ENCODE results near the gene MTFMT. TPM values are rescaled to one million over a fixed set of nuclear protein-coding genes. Genes with fewer than 3 reads are reported as not detected.

Gene MTFMT
- total and polyA plus RNA-seq, 2 donors: 9.6 to 9.7 TPM

DNA sequence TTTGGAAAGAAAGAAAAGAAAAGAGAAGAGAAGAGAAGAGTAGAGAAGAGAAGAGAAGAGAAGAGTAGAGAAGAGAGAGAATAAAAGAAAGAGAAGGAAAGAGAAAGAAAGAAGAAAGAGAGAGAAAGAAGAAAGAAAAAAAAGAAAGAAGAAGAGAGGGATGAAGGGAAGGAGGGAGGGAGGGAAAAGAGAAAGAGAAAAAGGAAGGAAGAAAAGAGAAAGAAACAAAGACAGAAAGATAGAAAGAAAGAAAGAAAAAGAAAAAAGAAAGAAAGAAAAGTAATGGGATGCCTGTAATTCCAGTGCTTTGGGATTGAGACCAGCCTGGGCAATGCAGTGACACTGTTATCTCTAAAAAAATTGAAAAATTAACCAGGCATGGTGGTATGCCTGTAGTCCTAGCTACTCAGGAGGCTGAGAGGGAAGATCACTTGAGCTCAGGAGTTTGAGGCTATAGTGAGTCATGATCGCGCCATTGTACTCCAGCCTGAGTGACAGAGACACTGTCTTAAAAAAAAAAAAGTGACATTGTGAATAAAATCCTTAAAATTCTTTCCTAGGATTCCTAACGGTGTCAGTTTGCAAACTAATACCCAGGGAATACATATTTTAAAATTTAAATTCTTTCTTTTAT, 36.7 kb upstream of the MTFMT start:
- no peak for DNase-seq (ENCODE audit: low read depth in 6 of 9, low spot score in 9 of 9)
- H3K4me3 ChIP-seq (ENCODE audit: low read length in 2 of 2): no peak overlapping the region
- H3K27ac ChIP-seq (ENCODE audit: low read depth in 1 of 2, low read length in 1 of 2): no peak overlapping the region
- H3K36me3 ChIP-seq (ENCODE audit: control insufficient read depth in 2 of 2, insufficient read depth in 2 of 2, low read length in 1 of 2): no peaks in the 10 kb centered on the region
- no peaks in the 10 kb centered on the region for H3K9me3 ChIP-seq (ENCODE audit: control insufficient read depth in 2 of 2, insufficient read depth in 1 of 2, low read length in 1 of 2)
- peaks cover 30 to 48% of the 10 kb centered on the region in 2 donors for H3K27me3 ChIP-seq (ENCODE audit: control insufficient read depth in 2 of 2, insufficient read depth in 1 of 2, low read length in 1 of 2)
- 85% methylated on average over 3 of the region's 3 CpGs for WGBS
- no peaks in the 10 kb centered on the region for H3K4me1 ChIP-seq (ENCODE audit: control insufficient read depth in 2 of 2, insufficient read depth in 2 of 2, low read length in 2 of 2)

DNA sequence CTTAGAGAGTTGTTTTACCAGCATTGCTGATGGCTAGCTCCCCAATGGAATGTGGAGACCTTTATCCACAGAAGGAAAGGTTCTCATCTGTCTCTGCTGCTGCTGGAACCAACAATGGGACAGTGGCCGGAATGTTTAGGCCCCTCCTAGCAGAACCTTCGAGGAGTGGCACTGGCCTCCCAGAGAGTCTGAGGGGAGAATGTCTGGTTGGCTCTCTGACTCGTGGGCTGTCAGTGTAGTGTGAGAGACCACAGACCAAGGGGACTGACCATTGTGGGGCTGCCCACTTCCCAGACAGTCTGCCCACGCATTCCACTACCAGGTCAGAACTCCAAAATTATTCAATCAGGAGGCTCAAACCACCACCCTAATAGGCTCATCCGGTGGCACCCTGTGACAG, 33.3 kb upstream of the MTFMT start:
- Histone ChIP-seq H3K4me1 (ENCODE audit: control insufficient read depth in 2 of 2, insufficient read depth in 2 of 2, low read length in 2 of 2) (no peaks in the 10 kb centered on the region), H3K27ac (ENCODE audit: low read depth in 1 of 2, low read length in 1 of 2) (no peak overlapping the region), H3K36me3 (ENCODE audit: control insufficient read depth in 2 of 2, insufficient read depth in 2 of 2, low read length in 1 of 2) (no peaks in the 10 kb centered on the region), H3K9me3 (ENCODE audit: control insufficient read depth in 2 of 2, insufficient read depth in 1 of 2, low read length in 1 of 2) (peaks cover 0 to 6% of the 10 kb centered on the region in 2 donors), H3K27me3 (ENCODE audit: control insufficient read depth in 2 of 2, insufficient read depth in 1 of 2, low read length in 1 of 2) (peaks cover 15 to 29% of the 10 kb centered on the region in 2 donors), H3K4me3 (ENCODE audit: low read length in 2 of 2) (no peak overlapping the region)
- no peak for DNase-seq (ENCODE audit: low read depth in 6 of 9, low spot score in 9 of 9)
- WGBS: 95% methylated on average over 5 of the region's 5 CpGs

DNA sequence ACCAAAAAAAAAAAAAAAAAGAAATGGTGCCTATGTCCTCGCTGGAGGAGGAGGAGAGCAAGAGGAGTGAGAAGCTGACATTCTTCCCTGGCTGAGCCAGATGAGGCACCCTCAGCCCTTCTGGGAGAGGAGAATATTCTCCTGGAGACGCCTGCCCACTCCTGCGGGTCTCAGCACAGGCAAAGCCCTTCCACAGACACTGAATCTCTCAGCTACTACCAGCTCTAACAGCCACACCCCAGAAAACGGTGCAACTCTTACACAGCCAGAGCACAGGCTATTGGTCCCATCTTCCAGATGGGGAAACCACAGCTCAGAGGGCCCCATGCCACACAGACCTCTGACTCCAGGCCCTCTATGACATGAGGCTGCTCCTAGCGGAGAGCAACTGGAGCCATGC, 32.6 kb upstream of the MTFMT start:
- Histone ChIP-seq H3K36me3 (ENCODE audit: control insufficient read depth in 2 of 2, insufficient read depth in 2 of 2, low read length in 1 of 2) (no peaks in the 10 kb centered on the region), H3K27ac (ENCODE audit: low read depth in 1 of 2, low read length in 1 of 2) (no peak overlapping the region), H3K4me1 (ENCODE audit: control insufficient read depth in 2 of 2, insufficient read depth in 2 of 2, low read length in 2 of 2) (no peaks in the 10 kb centered on the region), H3K4me3 (ENCODE audit: low read length in 2 of 2) (no peak overlapping the region), H3K9me3 (ENCODE audit: control insufficient read depth in 2 of 2, insufficient read depth in 1 of 2, low read length in 1 of 2) (peaks cover 0 to 6% of the 10 kb centered on the region in 2 donors), H3K27me3 (ENCODE audit: control insufficient read depth in 2 of 2, insufficient read depth in 1 of 2, low read length in 1 of 2) (peaks cover 8 to 23% of the 10 kb centered on the region in 2 donors)
- DNase-seq (ENCODE audit: low read depth in 6 of 9, low spot score in 9 of 9): no peak
- WGBS: 96% methylated on average over 5 of the region's 5 CpGs

DNA sequence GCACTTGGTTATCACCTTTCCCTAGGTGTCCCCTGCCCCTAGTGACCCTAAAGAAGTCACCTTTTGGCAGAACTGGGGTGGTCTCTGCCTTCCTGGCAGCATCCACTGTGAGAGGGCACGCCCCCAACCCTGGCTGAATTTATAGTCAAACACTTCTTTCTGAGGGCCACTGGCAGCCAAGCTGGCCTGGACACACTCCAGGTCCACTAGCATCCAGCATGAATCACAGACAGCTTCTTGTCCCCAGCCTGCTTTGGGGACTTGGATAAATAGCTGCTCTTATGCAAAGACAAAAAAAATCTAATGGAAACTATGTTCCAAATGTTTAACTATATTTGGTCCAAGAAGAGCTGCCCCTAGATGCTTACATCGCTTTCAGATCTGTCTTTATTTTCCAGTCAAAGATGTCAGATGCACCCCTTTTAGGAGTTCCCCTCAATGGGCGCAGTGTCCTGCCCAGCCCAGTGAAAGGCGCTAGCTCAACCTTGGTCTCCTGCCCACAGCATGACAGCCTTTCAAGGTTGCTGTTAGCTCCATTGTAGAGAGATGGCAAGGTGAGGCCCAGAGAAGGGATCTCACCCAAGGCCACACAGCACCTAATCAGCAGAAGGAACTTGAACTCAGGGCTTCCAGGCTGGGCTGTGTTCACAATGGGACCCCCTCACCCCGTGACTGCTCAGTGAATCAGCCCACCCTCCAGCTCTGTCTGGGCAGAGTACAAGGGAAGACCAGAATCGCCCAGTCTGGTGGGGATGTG, 31.4 kb upstream of the MTFMT start:
- H3K9me3 ChIP-seq (ENCODE audit: control insufficient read depth in 2 of 2, insufficient read depth in 1 of 2, low read length in 1 of 2): peaks cover 0 to 6% of the 10 kb centered on the region in 2 donors
- 95% methylated on average over 6 of the region's 6 CpGs for WGBS
- peaks cover 0 to 7% of the 10 kb centered on the region in 2 donors for H3K4me1 ChIP-seq (ENCODE audit: control insufficient read depth in 2 of 2, insufficient read depth in 2 of 2, low read length in 2 of 2)
- peaks cover 2 to 12% of the 10 kb centered on the region in 2 donors for H3K27me3 ChIP-seq (ENCODE audit: control insufficient read depth in 2 of 2, insufficient read depth in 1 of 2, low read length in 1 of 2)
- H3K27ac ChIP-seq (ENCODE audit: low read depth in 1 of 2, low read length in 1 of 2): no peak overlapping the region
- H3K4me3 ChIP-seq (ENCODE audit: low read length in 2 of 2): no peak overlapping the region
- DNase-seq (ENCODE audit: low read depth in 6 of 9, low spot score in 9 of 9): no peak
- no peaks in the 10 kb centered on the region for H3K36me3 ChIP-seq (ENCODE audit: control insufficient read depth in 2 of 2, insufficient read depth in 2 of 2, low read length in 1 of 2)

DNA sequence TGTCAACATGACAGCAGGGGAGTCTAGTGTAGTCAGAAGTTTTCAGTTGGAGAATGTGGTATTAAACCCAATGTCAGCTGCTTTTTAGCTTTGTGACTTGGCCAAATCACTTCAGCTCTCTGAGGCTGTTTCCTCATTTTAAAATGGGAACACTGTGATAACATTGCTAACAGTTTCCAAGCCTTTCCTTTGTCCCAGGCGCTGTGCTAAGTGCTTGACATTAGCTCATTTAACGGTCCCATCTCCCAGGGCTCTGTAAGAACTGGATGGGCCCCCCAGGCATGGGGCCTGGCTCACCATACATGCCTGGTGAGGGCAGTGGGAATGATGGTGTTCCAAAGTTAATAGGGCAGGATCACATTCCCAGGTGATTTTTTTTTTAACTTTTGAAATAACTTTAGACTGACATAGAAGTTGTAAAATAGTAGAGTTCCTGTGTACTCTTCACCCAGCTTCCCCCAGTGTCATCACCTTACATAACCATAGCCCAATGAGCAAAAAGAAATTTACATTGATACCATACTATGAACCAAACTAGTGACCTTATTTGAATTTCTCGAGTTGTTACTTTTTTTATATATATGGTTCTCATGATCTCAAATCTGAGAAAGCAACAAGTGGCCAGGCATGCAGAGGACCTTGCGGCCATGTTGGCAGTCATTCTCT, 30.6 kb upstream of the MTFMT start:
- Histone ChIP-seq H3K27ac (ENCODE audit: low read depth in 1 of 2, low read length in 1 of 2) (no peak overlapping the region), H3K4me3 (ENCODE audit: low read length in 2 of 2) (no peak overlapping the region), H3K4me1 (ENCODE audit: control insufficient read depth in 2 of 2, insufficient read depth in 2 of 2, low read length in 2 of 2) (peaks cover 0 to 13% of the 10 kb centered on the region in 2 donors), H3K36me3 (ENCODE audit: control insufficient read depth in 2 of 2, insufficient read depth in 2 of 2, low read length in 1 of 2) (no peaks in the 10 kb centered on the region), H3K9me3 (ENCODE audit: control insufficient read depth in 2 of 2, insufficient read depth in 1 of 2, low read length in 1 of 2) (peaks cover 0 to 6% of the 10 kb centered on the region in 2 donors), H3K27me3 (ENCODE audit: control insufficient read depth in 2 of 2, insufficient read depth in 1 of 2, low read length in 1 of 2) (peaks cover 0 to 4% of the 10 kb centered on the region in 2 donors)
- no peak for DNase-seq (ENCODE audit: low read depth in 6 of 9, low spot score in 9 of 9)
- WGBS: 92% methylated on average over 4 of the region's 4 CpGs

DNA sequence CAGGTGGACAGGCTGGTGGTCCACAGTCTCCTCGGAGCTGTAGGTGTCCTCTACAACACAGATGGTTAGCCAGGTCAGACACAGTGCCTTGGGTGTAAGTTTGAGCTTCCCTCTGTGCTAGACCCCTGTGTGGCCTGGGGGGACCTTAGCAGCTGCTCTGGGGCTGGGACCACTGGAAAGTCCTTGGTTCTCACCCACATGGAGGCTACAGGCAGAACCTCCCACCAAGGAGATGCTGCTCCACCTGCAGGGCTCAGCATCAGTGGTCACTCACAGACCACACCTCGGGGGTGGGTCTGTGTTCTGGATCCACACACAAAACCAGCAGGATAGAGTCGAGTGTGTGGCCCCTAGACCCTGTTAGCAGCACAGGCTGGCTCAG, 29.9 kb upstream of the MTFMT start:
- Histone ChIP-seq H3K9me3 (ENCODE audit: control insufficient read depth in 2 of 2, insufficient read depth in 1 of 2, low read length in 1 of 2) (peaks cover 0 to 8% of the 10 kb centered on the region in 2 donors), H3K27ac (ENCODE audit: low read depth in 1 of 2, low read length in 1 of 2) (no peak overlapping the region), H3K27me3 (ENCODE audit: control insufficient read depth in 2 of 2, insufficient read depth in 1 of 2, low read length in 1 of 2) (peaks cover 0 to 2% of the 10 kb centered on the region in 2 donors), H3K4me1 (ENCODE audit: control insufficient read depth in 2 of 2, insufficient read depth in 2 of 2, low read length in 2 of 2) (peaks cover 0 to 20% of the 10 kb centered on the region in 2 donors), H3K4me3 (ENCODE audit: low read length in 2 of 2) (no peak overlapping the region), H3K36me3 (ENCODE audit: control insufficient read depth in 2 of 2, insufficient read depth in 2 of 2, low read length in 1 of 2) (no peaks in the 10 kb centered on the region)
- 95% methylated on average over 3 of the region's 3 CpGs for WGBS
- no peak for DNase-seq (ENCODE audit: low read depth in 6 of 9, low spot score in 9 of 9)

DNA sequence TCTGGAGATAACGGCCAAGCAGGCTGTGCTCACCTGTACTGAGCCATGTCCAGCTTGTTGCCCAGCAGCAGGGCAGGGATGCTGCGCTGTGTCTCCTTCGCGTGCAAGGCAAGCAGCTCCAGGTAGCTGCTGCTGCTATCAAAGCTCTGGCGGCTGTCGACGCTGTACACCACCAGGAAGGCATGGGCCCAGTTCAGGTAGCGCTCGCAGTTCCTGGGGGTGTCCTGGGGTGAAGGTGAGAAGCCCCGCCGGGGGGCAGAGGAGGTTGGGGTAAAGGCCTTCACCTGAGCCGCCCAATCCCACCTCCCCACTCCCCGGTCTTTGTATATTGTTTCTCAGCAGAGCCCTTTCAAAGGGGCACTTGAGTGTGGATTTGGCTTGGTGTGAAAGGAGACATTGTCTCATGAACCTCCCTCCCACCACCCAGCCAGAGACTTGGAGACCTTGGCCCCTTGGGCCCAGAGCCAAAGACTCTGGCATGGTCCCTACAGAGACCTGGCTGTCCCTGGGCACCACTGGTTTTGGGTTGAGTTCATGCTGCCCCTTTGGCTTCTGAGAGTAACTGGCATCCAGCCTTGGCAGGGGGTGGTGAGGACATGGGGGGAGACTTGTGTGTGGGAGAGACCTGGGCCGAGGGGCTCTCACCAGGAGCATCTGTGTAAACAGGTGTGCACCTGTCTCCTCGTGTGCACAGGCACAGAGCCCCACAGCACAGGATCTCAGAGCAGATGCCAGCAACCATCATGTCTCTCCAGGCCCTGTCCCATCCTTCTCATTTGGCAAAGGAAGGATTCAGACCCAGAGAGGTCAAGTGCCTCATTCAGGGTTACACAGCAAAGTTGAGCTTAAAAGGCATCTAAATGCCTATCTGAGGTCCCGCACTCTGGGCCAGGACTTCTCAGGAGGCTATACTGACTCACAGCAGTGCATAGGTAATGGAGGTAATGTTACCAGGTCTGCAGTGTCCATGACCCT, 29.2 kb upstream of the MTFMT start:
- Histone ChIP-seq H3K4me3 (ENCODE audit: low read length in 2 of 2) (no peak overlapping the region), H3K4me1 (ENCODE audit: control insufficient read depth in 2 of 2, insufficient read depth in 2 of 2, low read length in 2 of 2) (peaks cover 0 to 20% of the 10 kb centered on the region in 2 donors), H3K9me3 (ENCODE audit: control insufficient read depth in 2 of 2, insufficient read depth in 1 of 2, low read length in 1 of 2) (peaks cover 0 to 9% of the 10 kb centered on the region in 2 donors), H3K27ac (ENCODE audit: low read depth in 1 of 2, low read length in 1 of 2) (no peak overlapping the region), H3K36me3 (ENCODE audit: control insufficient read depth in 2 of 2, insufficient read depth in 2 of 2, low read length in 1 of 2) (no peaks in the 10 kb centered on the region), H3K27me3 (ENCODE audit: control insufficient read depth in 2 of 2, insufficient read depth in 1 of 2, low read length in 1 of 2) (peaks cover 0 to under 1% of the 10 kb centered on the region in 2 donors)
- no peak for DNase-seq (ENCODE audit: low read depth in 6 of 9, low spot score in 9 of 9)
- WGBS: 90% methylated on average over 16 of the region's 16 CpGs

DNA sequence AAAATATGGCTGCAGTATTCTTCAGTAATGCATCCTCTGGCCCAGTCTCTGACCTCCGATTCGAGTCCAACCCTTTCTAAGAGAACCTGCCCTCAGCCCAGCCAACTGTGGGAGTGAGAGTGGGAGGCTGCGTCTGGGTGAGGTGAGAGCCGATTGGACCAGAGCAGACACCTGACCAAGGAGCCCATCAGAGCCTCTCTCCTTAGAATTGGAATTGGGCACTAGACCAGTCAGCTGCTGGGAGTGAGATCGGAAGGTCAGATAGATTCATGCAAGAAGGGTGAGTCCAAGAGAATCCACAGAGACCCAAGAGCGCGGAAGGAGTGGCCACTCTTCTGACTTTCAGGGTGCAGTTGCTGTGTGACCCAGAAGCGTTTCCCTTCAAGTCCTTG, 28.1 kb upstream of the MTFMT start:
- no peak overlapping the region for H3K27ac ChIP-seq (ENCODE audit: low read depth in 1 of 2, low read length in 1 of 2)
- H3K36me3 ChIP-seq (ENCODE audit: control insufficient read depth in 2 of 2, insufficient read depth in 2 of 2, low read length in 1 of 2): no peaks in the 10 kb centered on the region
- H3K27me3 ChIP-seq (ENCODE audit: control insufficient read depth in 2 of 2, insufficient read depth in 1 of 2, low read length in 1 of 2): no peaks in the 10 kb centered on the region
- H3K4me1 ChIP-seq (ENCODE audit: control insufficient read depth in 2 of 2, insufficient read depth in 2 of 2, low read length in 2 of 2): peaks cover 0 to 20% of the 10 kb centered on the region in 2 donors
- H3K9me3 ChIP-seq (ENCODE audit: control insufficient read depth in 2 of 2, insufficient read depth in 1 of 2, low read length in 1 of 2): peaks cover 0 to 9% of the 10 kb centered on the region in 2 donors
- no peak overlapping the region for H3K4me3 ChIP-seq (ENCODE audit: low read length in 2 of 2)
- no peak for DNase-seq (ENCODE audit: low read depth in 6 of 9, low spot score in 9 of 9)
- 97% methylated on average over 8 of the region's 8 CpGs for WGBS

Measured in thymus (tissue), 11 donors.